ENCODE measurements around the gene ENDOG. TPM values are rescaled to one million over a fixed set of nuclear protein-coding genes. Genes with fewer than 3 reads are reported as not detected.
A peak's percentile ranks its signal among the peaks of the same experiment; 100 is the strongest.

Gene ENDOG
- total RNA-seq, 2 donors from 2014 or later, result 59.5 to 66.4 TPM

DNA sequence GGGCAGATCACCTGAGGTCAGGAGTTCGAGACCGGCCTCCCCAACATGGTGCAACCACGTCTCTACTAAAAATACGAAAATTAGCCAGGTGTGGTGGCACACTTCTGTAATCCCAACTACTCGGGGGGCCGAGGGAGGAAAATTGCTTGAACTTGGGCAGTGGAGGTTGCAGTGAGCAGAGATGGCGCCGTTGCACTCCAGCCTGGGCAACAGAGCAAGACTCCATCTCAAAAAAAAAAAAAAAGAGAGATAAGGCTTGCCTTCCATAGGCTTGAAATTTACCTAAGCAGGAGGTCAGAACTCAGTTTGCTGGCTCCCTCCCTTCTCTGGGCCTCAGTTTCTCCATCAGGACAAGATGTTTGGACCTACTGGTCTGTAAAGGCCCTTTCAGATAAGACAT lies 10.0 kb downstream of the ENDOG start:
- DNase-seq, result no peak
- no peak for TF ChIP-seq CTCF (IDR thresholded peaks at IDR 0.05)
- Histone ChIP-seq H3K27ac (no peak overlapping the region), H3K4me1 (peaks cover 6% of the 10 kb centered on the region), H3K9ac (ENCODE audit: low read depth in 2 of 2, low read length in 2 of 2) (peak overlapping the region in 1 of 2 donors; percentile 86), H3K4me3 (no peak overlapping the region), H3K9me3 (no peaks in the 10 kb centered on the region), H3K27me3 (no peaks in the 10 kb centered on the region), H3K36me3 (peaks cover 4% of the 10 kb centered on the region)
- intact Hi-C loops (cut with DNase I), result no loop called here

DNA sequence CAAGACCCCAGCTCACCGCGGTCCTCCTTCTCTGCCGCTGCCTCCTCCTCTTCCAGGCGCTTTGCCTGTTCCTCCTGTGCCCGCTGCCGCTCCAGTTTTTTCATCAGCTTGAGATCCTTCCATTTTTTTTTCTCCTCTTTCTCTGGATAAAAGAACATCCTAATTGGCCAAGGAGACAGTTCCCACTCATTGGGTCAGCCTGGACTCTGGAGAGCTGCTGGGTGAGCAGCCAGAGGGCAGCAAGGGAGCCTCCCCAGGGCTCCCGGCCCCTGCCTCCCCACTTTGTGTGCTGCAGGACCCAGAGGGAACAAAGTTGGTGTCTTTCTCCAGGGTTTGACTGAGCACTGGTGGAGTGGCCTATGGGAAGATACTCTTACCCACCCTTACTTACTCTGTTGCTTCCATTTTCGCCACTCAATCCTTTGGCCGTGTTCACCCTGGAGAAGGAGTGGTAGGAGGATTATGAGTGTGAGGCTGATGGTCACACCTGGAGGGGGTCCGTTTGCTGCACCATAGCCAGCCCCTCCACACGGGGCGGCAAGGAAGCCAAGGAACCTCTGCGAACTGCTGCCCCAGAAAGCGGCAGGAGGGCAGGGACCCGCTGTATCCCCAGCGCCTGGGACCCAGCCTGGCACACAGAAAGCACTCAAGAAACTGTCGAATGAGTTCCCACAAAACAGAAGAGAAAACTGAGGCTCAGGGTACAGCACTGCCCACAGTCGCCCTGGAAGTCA lies 10.6 kb downstream of the ENDOG start:
- H3K36me3 ChIP-seq, result peaks cover 4% of the 10 kb centered on the region
- H3K27me3 ChIP-seq, result no peaks in the 10 kb centered on the region
- H3K4me3 ChIP-seq, result peak overlapping the region; percentile 100
- intact Hi-C loops (cut with DNase I), result no loop called here
- peak overlapping the region; percentile 79 to 86 for H3K9ac ChIP-seq (ENCODE audit: low read depth in 2 of 2, low read length in 2 of 2)
- no peak for DNase-seq
- peaks cover 6% of the 10 kb centered on the region for H3K4me1 ChIP-seq
- peak overlapping the region; percentile 50 for H3K27ac ChIP-seq
- H3K9me3 ChIP-seq, result no peaks in the 10 kb centered on the region
- no peak for TF ChIP-seq CTCF (IDR thresholded peaks at IDR 0.05)

- no peak for TF ChIP-seq CTCF (IDR thresholded peaks at IDR 0.05)
- Histone ChIP-seq H3K9ac (ENCODE audit: low read depth in 2 of 2, low read length in 2 of 2) (peak within 1 kb of the TSS; percentile 79 to 86), H3K9me3 (no peaks in the 10 kb centered on the region), H3K4me3 (peak within 1 kb of the TSS; percentile 100), H3K27ac (peak within 1 kb of the TSS; percentile 50), H3K27me3 (no peaks in the 10 kb centered on the region), H3K36me3 (peaks cover 4% of the 10 kb centered on the region), H3K4me1 (peaks cover 6% of the 10 kb centered on the region)
- DNase-seq, result peak; percentile 96
- intact Hi-C loops (cut with DNase I), result no loop called here
These were observed 11.4 kb downstream of the ENDOG start, which contains the start of gene SPOUT1 for GRCh38 chr9:128829477-128830251. SPOUT1 (minus strand) TSS chr9:128829794; CDS start chr9:128829780, 14 bp downstream.

GRCh38 chr9:128833696-128834095 lies 15.4 kb downstream of the ENDOG start:
- H3K27ac ChIP-seq, result no peak overlapping the region
- no peak for DNase-seq
- H3K9me3 ChIP-seq, result no peaks in the 10 kb centered on the region
- no peak overlapping the region for H3K4me3 ChIP-seq
- H3K36me3 ChIP-seq, result no peaks in the 10 kb centered on the region
- intact Hi-C loops (cut with DNase I), result no loop called here
- no peak for TF ChIP-seq CTCF (IDR thresholded peaks at IDR 0.05)
- no peak overlapping the region for H3K9ac ChIP-seq (ENCODE audit: low read depth in 2 of 2, low read length in 2 of 2)
- H3K27me3 ChIP-seq, result no peaks in the 10 kb centered on the region
- H3K4me1 ChIP-seq, result peaks cover 3% of the 10 kb centered on the region

DNA sequence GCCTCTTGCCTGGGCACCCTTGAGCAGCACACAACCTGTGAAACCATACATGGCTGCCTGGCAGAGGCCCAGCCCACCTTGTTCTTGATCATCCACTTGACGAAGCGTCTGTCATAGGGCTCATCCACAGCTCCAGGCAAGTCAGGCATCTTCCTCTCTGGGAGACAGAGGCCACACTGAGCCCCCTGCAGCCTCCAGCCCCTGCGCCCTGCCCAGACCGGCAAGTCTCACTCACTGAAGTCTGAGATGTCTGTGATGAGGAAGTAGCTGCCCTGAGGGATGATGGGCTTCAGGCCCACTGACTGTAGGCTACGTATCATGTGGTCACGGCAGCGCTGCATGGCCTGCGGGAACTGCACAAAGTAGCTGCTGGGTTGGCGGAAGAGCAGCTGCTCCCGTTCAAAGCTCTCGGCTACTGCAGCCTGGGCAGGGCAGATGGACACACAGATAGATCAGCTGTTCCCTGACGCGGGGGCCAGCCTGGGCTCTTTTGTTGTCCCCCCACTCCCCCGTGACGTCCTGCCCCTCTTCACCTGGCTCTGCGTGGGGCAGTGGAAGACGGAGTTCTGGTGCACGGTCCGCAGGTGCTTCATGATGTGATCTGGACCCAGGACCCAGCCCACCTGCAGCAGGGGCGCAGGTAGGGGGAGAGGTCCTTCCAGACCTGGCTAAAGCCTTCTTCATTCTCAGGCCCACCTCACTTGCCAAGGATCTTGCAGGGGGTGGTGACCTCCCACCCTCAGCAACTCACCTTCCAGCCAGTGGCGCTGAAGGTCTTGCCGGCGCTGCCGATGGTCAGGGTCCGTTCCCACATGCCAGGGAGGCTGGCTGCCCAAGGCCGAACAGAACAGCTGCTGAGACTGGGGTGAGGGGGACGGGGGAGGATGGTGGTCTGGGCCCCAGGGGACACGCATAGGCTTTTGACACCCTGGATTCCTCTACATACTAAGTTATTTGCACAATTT lies 17.2 kb downstream of the ENDOG start:
- DNase-seq, result no peak
- H3K9me3 ChIP-seq, result no peaks in the 10 kb centered on the region
- intact Hi-C loops (cut with DNase I), result no loop called here

More for the DNA sequence above, 17.2 kb downstream of the ENDOG start:
- no peaks in the 10 kb centered on the region for H3K4me1 ChIP-seq
- no peaks in the 10 kb centered on the region for H3K36me3 ChIP-seq
- no peak overlapping the region for H3K27ac ChIP-seq
- no peaks in the 10 kb centered on the region for H3K27me3 ChIP-seq
- no peak for TF ChIP-seq CTCF (IDR thresholded peaks at IDR 0.05)
- H3K9ac ChIP-seq (ENCODE audit: low read depth in 2 of 2, low read length in 2 of 2), result no peak overlapping the region
- H3K4me3 ChIP-seq, result no peak overlapping the region
